Prostate gland (tissue), 2 donors: Measurements from ENCODE around the gene CDK14.

Source experiments
- CTCF ChIP-seq, 4 experiments: fragments of 200-600 bp in 2 of 4; fragments of 450-650 bp in 2 of 4; sonication (generic) in 2 of 4; IDR thresholded peaks; 1 replicate in 3 of 4; 2 replicates in 1 of 4; pipeline ENCODE4 v1.5.1; 2016 to 2019; ENCODE audit warnings: antibody characterized with exemption in 4 of 4, mild to moderate bottlenecking in 2 of 4, moderate library complexity in 2 of 4
- POLR2A ChIP-seq: fragments of 450-650 bp; IDR thresholded peaks from one replicate; pipeline ENCODE4 v1.6.1; 2016; ENCODE audit warnings: antibody characterized with exemption, mild to moderate bottlenecking

GRCh38 chr7:90603346-90603745, 7.2 kb downstream of the CDK14 start:
- no peak for TF ChIP-seq CTCF (IDR thresholded peaks at IDR 0.05)
- TF ChIP-seq POLR2A: no peak
